Fibroblast of pulmonary artery (primary cell): Measurements from ENCODE around the gene GMDS.

Source experiments
- DNase-seq: peaks from one replicate; pipeline ENCODE4 v3.0.0-alpha.2; 2010; ENCODE audit warnings: low read depth
- H3K4me3 ChIP-seq: replicated peaks from 2 replicates; pipeline ENCODE4 v1.5.1; 2011; ENCODE audit warnings: low read depth, mild to moderate bottlenecking, control low read depth, low read length, moderate library complexity
- CTCF ChIP-seq: IDR thresholded peaks from 2 replicates; pipeline ENCODE4 v1.5.1; 2011; ENCODE audit warnings: mild to moderate bottlenecking, control low read depth, low read length, inconsistent platforms; ENCODE audit errors: missing control alignments

The GMDS gene

GRCh38 chr6:2147261-2147660 lies 98.1 kb downstream of the GMDS start:
- H3K4me3 ChIP-seq = no peak overlapping the region
- DNase-seq = no peak
- TF ChIP-seq CTCF = no peak

- DNase-seq = no peak
- TF ChIP-seq CTCF = no peak
- no peak overlapping the region for H3K4me3 ChIP-seq
Observed at GRCh38 chr6:2144210-2144609, 101.2 kb downstream of the GMDS start.

- no peak for DNase-seq
- no peak overlapping the region for H3K4me3 ChIP-seq
- TF ChIP-seq CTCF = no peak
Observed at GRCh38 chr6:2141644-2142290, 103.6 kb downstream of the GMDS start.

- no peak for TF ChIP-seq CTCF
- H3K4me3 ChIP-seq = no peak overlapping the region
- DNase-seq = no peak
Observed at GRCh38 chr6:2140438-2141128, 104.8 kb downstream of the GMDS start.

GRCh38 chr6:2135401-2135800 lies 110.0 kb downstream of the GMDS start:
- no peak for DNase-seq
- H3K4me3 ChIP-seq = no peak overlapping the region
- no peak for TF ChIP-seq CTCF

GRCh38 chr6:2134554-2134953 lies 110.9 kb downstream of the GMDS start:
- no peak overlapping the region for H3K4me3 ChIP-seq
- no peak for DNase-seq
- TF ChIP-seq CTCF = no peak
